H1 (cell line): Measurements from ENCODE around the gene DYNC1I1. TPM values are rescaled to one million over a fixed set of nuclear protein-coding genes. Genes with fewer than 3 reads are reported as not detected.

ENCODE experiments used
- CTCF ChIA-PET: fragments of 300-600 bp; sonication (Branson Sonifier 250); formaldehyde crosslinking; loops from one replicate; lab custom pipeline; 2021; ENCODE audit not compliant: partially characterized antibody; lab: Charles Lee
- POLR2A ChIA-PET: fragments of 300-600 bp; sonication (Branson Sonifier 250); formaldehyde crosslinking; loops from one replicate; lab custom pipeline; 2021; ENCODE audit warnings: inconsistent platforms; ENCODE audit not compliant: partially characterized antibody; lab: Charles Lee
- DNase-seq, 2 experiments: peaks; one replicate each; pipeline versions ENCODE4 v3.0.0 to v3.0.0-alpha.2; 2010 to 2022; ENCODE audit warnings: low spot score in 2 of 2, low read depth in 1 of 2, mixed read lengths in 1 of 2
- FAIRE-seq: peaks from 2 replicates; lab custom pipeline; 2011; peaks lifted over from hg19 to GRCh38; lab: Jason Lieb, UNC
- H2AFZ ChIP-seq: 2 replicates; pipeline ENCODE4 v1.8.1; 2012; ENCODE audit warnings: low read length, inconsistent platforms
- H2AK5ac ChIP-seq: 2 replicates; pipeline ENCODE4 v1.6.1; 2013; ENCODE audit warnings: low read depth, low read length
- H2BK120ac ChIP-seq: replicated peaks from 2 replicates; pipeline ENCODE3; 2013; ENCODE audit warnings: low read depth, low read length, inconsistent platforms
- H2BK12ac ChIP-seq: 2 replicates; pipeline ENCODE4 v1.6.1; 2013; ENCODE audit warnings: low read depth, low read length
- H2BK15ac ChIP-seq: 2 replicates; pipeline ENCODE4 v1.6.1; 2013; ENCODE audit warnings: low read length
- H2BK20ac ChIP-seq: 2 replicates; pipeline ENCODE4 v1.6.1; 2013; ENCODE audit warnings: low read length
- H2BK5ac ChIP-seq: 2 replicates; pipeline ENCODE4 v1.6.1; 2013; ENCODE audit warnings: low read depth, low read length
- H3K14ac ChIP-seq: 2 replicates; pipeline ENCODE4 v1.6.1; 2013; ENCODE audit warnings: inconsistent platforms; ENCODE audit not compliant: insufficient read length
- H3K18ac ChIP-seq: 2 replicates; pipeline ENCODE4 v1.6.1; 2013; ENCODE audit warnings: low read length; ENCODE audit errors: extremely low read depth
- H3K23ac ChIP-seq: 2 replicates; pipeline ENCODE4 v1.6.1; 2013; ENCODE audit warnings: inconsistent platforms; ENCODE audit not compliant: insufficient read length
- H3K23me2 ChIP-seq: 2 replicates; pipeline ENCODE4 v1.6.1; 2013; ENCODE audit warnings: low read depth, low read length
- H3K27ac ChIP-seq: 2 replicates; pipeline ENCODE4 v1.6.1; 2011; ENCODE audit warnings: low read depth, low read length, inconsistent platforms
- H3K27me3 ChIP-seq, 4 experiments: replicated peaks in 1 of 4; 1 replicate in 1 of 4; 2 replicates in 3 of 4; pipeline versions ENCODE4 v1.6.1 to v1.8.1; 2011 to 2013; ENCODE audit warnings: low read length in 3 of 4, mild to moderate bottlenecking in 3 of 4, inconsistent platforms in 2 of 4, mixed read lengths in 2 of 4, moderate library complexity in 1 of 4; ENCODE audit not compliant: control insufficient read depth in 3 of 4, insufficient read depth in 3 of 4; ENCODE audit errors: extremely low read depth in 1 of 4
- H3K36me3 ChIP-seq, 4 experiments: 2 replicates each; pipeline versions ENCODE4 v1.6.1 to v1.8.1; 2011 to 2013; ENCODE audit warnings: mild to moderate bottlenecking in 4 of 4, low read length in 3 of 4, moderate library complexity in 2 of 4, control low read depth in 1 of 4, inconsistent platforms in 1 of 4; ENCODE audit not compliant: insufficient read depth in 4 of 4, control insufficient read depth in 2 of 4
- H3K4ac ChIP-seq: replicated peaks from 2 replicates; pipeline ENCODE3; 2013; ENCODE audit warnings: low read length, low read depth, mixed read lengths, inconsistent platforms; ENCODE audit not compliant: insufficient read length
- H3K4me1 ChIP-seq, 4 experiments: replicated peaks in 1 of 4; 1 replicate in 1 of 4; 2 replicates in 3 of 4; pipeline versions ENCODE4 v1.6.1 to v1.8.1; 2011 to 2013; ENCODE audit warnings: low read length in 3 of 4, inconsistent platforms in 2 of 4, mixed read lengths in 1 of 4; ENCODE audit not compliant: insufficient read depth in 4 of 4, control insufficient read depth in 3 of 4
- H3K4me2 ChIP-seq, 2 experiments: 2 replicates each; pipeline versions ENCODE4 v1.6.1 to v1.8.1; 2011 to 2013; ENCODE audit warnings: low read depth in 2 of 2, low read length in 2 of 2, control low read depth in 1 of 2, inconsistent platforms in 1 of 2, mild to moderate bottlenecking in 1 of 2; ENCODE audit not compliant: insufficient read depth in 1 of 2
- H3K4me3 ChIP-seq, 4 experiments: fragments of 200-600, 300-600 bp in 1 of 4; sonication (generic), shearing (Covaris generic), sonication (Bioruptor Twin) in 1 of 4; 2 replicates each; pipeline versions ENCODE4 v1.5.1 to v1.8.1; 2011 to 2016; ENCODE audit warnings: low read length in 4 of 4, low read depth in 3 of 4, control low read depth in 2 of 4, inconsistent platforms in 2 of 4, mild to moderate bottlenecking in 2 of 4, mixed read lengths in 1 of 4, moderate library complexity in 1 of 4; ENCODE audit not compliant: insufficient read depth in 2 of 4; ENCODE audit errors: extremely low read depth in 1 of 4
- H3K56ac ChIP-seq: replicated peaks from 2 replicates; pipeline ENCODE3; 2013; ENCODE audit warnings: low read depth, mild to moderate bottlenecking, mixed read lengths, low read length, inconsistent platforms; ENCODE audit not compliant: insufficient read length
- H3K79me1 ChIP-seq: 2 replicates; pipeline ENCODE4 v1.6.1; 2013; ENCODE audit warnings: low read depth, low read length, control low read depth
- H3K79me2 ChIP-seq, 2 experiments: 2 replicates each; pipeline versions ENCODE4 v1.6.1 to v1.8.1; 2012 to 2013; ENCODE audit warnings: low read length in 2 of 2, mild to moderate bottlenecking in 2 of 2, inconsistent platforms in 1 of 2; ENCODE audit not compliant: insufficient read depth in 2 of 2, control insufficient read depth in 1 of 2
- H3K9ac ChIP-seq, 4 experiments: replicated peaks in 1 of 4; 1 replicate in 1 of 4; 2 replicates in 3 of 4; pipeline versions ENCODE4 v1.6.1 to v1.8.1; 2011 to 2013; ENCODE audit warnings: low read depth in 3 of 4, low read length in 3 of 4, control low read depth in 2 of 4, mild to moderate bottlenecking in 2 of 4, moderate library complexity in 2 of 4, inconsistent platforms in 1 of 4; ENCODE audit errors: extremely low read depth in 1 of 4
- H3K9me3 ChIP-seq, 2 experiments: 2 replicates each; pipeline versions ENCODE4 v1.6.1 to v1.8.1; 2012 to 2013; ENCODE audit warnings: mild to moderate bottlenecking in 2 of 2, moderate library complexity in 2 of 2, control low read depth in 1 of 2, inconsistent platforms in 1 of 2, low read depth in 1 of 2, low read length in 1 of 2, mixed read lengths in 1 of 2; ENCODE audit not compliant: insufficient read depth in 2 of 2
- H4K20me1 ChIP-seq, 2 experiments: replicated peaks in 1 of 2; 2 replicates each; pipeline versions ENCODE3 to v1.8.1; 2011 to 2013; ENCODE audit warnings: inconsistent platforms in 2 of 2, low read length in 2 of 2, mild to moderate bottlenecking in 1 of 2; ENCODE audit not compliant: insufficient read depth in 2 of 2, control insufficient read depth in 1 of 2
- H4K5ac ChIP-seq: 2 replicates; pipeline ENCODE4 v1.6.1; 2013; ENCODE audit warnings: low read length, low read depth, mixed read lengths, inconsistent platforms; ENCODE audit not compliant: insufficient read length
- H4K8ac ChIP-seq: 2 replicates; pipeline ENCODE4 v1.8.0; 2013; ENCODE audit warnings: mild to moderate bottlenecking, moderate library complexity, low read length, inconsistent platforms; ENCODE audit not compliant: insufficient read depth; ENCODE audit errors: extremely low read depth
- H4K91ac ChIP-seq: replicated peaks from 2 replicates; pipeline ENCODE3; 2013; ENCODE audit warnings: low read length, mixed read lengths, inconsistent platforms; ENCODE audit not compliant: insufficient read length
- CHD1 ChIP-seq: IDR thresholded peaks from 2 replicates; pipeline ENCODE4 v1.6.1; 2012; ENCODE audit warnings: low read depth, low read length, improper control_type of control experiment
- GTF2F1 ChIP-seq: IDR thresholded peaks from 2 replicates; pipeline ENCODE4 v1.6.1; 2012; ENCODE audit warnings: low read depth, low read length, improper control_type of control experiment, borderline replicate concordance
- KDM1A ChIP-seq: fragments of 200-600, 300-600 bp; sonication (generic); IDR thresholded peaks from 2 replicates; pipeline ENCODE4 v1.7.1; 2016; ENCODE audit warnings: mild to moderate bottlenecking, low read length, borderline replicate concordance
- KDM4A ChIP-seq: IDR thresholded peaks from one replicate; pipeline ENCODE4 v1.7.1; 2012; ENCODE audit warnings: low read depth, mild to moderate bottlenecking, moderate library complexity, low read length, inconsistent platforms; ENCODE audit not compliant: severe bottlenecking
- NRF1 ChIP-seq: IDR thresholded peaks from 2 replicates; pipeline ENCODE4 v1.6.1; 2011; ENCODE audit warnings: mild to moderate bottlenecking, low read depth, low read length, improper control_type of control experiment
- PHF8 ChIP-seq: fragments of 200-600 bp; sonication (generic); conservative IDR thresholded peaks from 2 replicates; pipeline ENCODE4 v1.7.1; 2012; ENCODE audit warnings: low read depth, mild to moderate bottlenecking, inconsistent platforms, low read length, moderate library complexity
- POU5F1 ChIP-seq: IDR thresholded peaks from 2 replicates; pipeline ENCODE4 v1.6.1; 2011; ENCODE audit warnings: low read depth, mild to moderate bottlenecking, low read length, moderate library complexity
- RAD21 ChIP-seq, 2 experiments: IDR thresholded peaks in 1 of 2; conservative IDR thresholded peaks in 1 of 2; 2 replicates each; pipeline ENCODE4 v1.6.1; 2011; ENCODE audit warnings: low read depth in 2 of 2, low read length in 2 of 2, improper control_type of control experiment in 1 of 2, inconsistent platforms in 1 of 2, mild to moderate bottlenecking in 1 of 2, moderate library complexity in 1 of 2
- RBBP5 ChIP-seq: IDR thresholded peaks from 2 replicates; pipeline ENCODE4 v1.7.1; 2012; ENCODE audit warnings: low read depth, mild to moderate bottlenecking, inconsistent platforms, low read length, moderate library complexity, borderline replicate concordance
- SIN3A ChIP-seq, 2 experiments: IDR thresholded peaks in 1 of 2; conservative IDR thresholded peaks in 1 of 2; 2 replicates each; pipeline ENCODE4 v1.6.1; 2011 to 2012; ENCODE audit warnings: low read length in 2 of 2, improper control_type of control experiment in 1 of 2, low read depth in 1 of 2, mild to moderate bottlenecking in 1 of 2
- SP1 ChIP-seq: IDR thresholded peaks from 2 replicates; pipeline ENCODE4 v1.6.1; 2011; ENCODE audit warnings: low read depth, low read length
- SP4 ChIP-seq: IDR thresholded peaks from 2 replicates; pipeline ENCODE4 v1.6.1; 2012; ENCODE audit warnings: low read length, inconsistent platforms
- TAF1 ChIP-seq: IDR thresholded peaks from 2 replicates; pipeline ENCODE4 v1.6.1; 2011; ENCODE audit warnings: mild to moderate bottlenecking, low read depth, low read length
- WGBS, 2 experiments: shearing (Covaris generic) in 1 of 2; methylation state at CpG; one replicate each; pipeline versions ENCODE4 v1.1.6 to v1.1.7; 2013 to 2015; ENCODE audit warnings: low lambda C conversion rate in 2 of 2, mixed read lengths in 2 of 2, inconsistent platforms in 1 of 2, low coverage in 1 of 2, missing lambda C conversion rate in 1 of 2; ENCODE audit not compliant: insufficient replicate concordance in 2 of 2, insufficient coverage in 1 of 2, insufficient read length in 1 of 2; ENCODE audit errors: extremely low coverage in 1 of 2, missing lambda C conversion rate in 1 of 2; 5-methylcytosine and 5-hydroxymethylcytosine counted together
- polyA plus RNA-seq, 7 experiments: library from polyadenylated mRNA; depleted of rRNA in 3 of 7; stranded (reverse) in 5 of 7; unstranded in 2 of 7; fragments of >200 nt in 5 of 7; fragments of 200-250 nt in 2 of 7; gene quantifications; 1 replicate in 5 of 7; 2 replicates in 1 of 7; 4 replicates in 1 of 7; pipeline versions ENCODE4 v1.2.1 to v1.2.3, GENCODE V29; 2011 to 2013; ENCODE audit warnings: missing spikeins in 2 of 7, mixed read lengths in 2 of 7
- total RNA-seq: library from RNA; stranded (reverse); fragmentation: NEBNext Ultra II Directional; extraction: Animal tissue kit (Norgen Biotek cat#: 25700); gene quantifications from 2 replicates; pipeline ENCODE4 v1.2.1, GENCODE V29; 2021
- TF ChIP-seq, protein P1 (sequence below): IDR thresholded peaks from 2 replicates; pipeline ENCODE4 v1.6.1; 2011; ENCODE audit warnings: low read length, improper control_type of control experiment

The DYNC1I1 gene
- total and polyA plus RNA-seq, 2 of the 8 experiments (the other 6 are each of a cell fraction or from before 2014, with no cell fraction given), result 0.45 to 0.58 TPM

DNA sequence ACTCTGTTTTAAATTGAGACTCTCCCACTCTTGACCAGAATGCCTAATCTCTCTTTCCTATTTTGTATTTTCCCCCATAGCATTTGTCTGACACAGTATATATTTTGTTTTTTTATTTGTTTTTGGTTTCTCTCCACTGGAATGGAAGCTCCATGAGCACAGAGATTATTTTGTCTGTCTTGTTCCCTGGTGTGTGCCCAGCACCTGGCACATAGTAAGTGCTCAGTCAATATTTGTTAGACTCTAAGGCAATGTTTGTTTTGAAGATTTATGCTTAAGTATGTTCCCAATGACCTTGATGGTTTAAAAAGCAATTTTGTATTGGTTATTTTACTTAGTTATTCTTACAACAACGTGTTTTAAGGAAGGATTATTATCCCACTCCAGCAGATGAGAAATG is 201.8 kb downstream of the DYNC1I1 start:
- H3K14ac ChIP-seq, result no peak overlapping the region
- POLR2A ChIA-PET, result no interaction called here
- no peak overlapping the region for H2AK5ac ChIP-seq
- H3K79me2 ChIP-seq, result no peaks in the 10 kb centered on the region
- H3K79me1 ChIP-seq, result no peaks in the 10 kb centered on the region
- no peak for DNase-seq
- H4K20me1 ChIP-seq, result no peaks in the 10 kb centered on the region
- no peaks in the 10 kb centered on the region for H3K27me3 ChIP-seq
- no peaks in the 10 kb centered on the region for H3K36me3 ChIP-seq
- no peak overlapping the region for H4K8ac ChIP-seq
- H2BK5ac ChIP-seq, result no peak overlapping the region
- no peak overlapping the region for H3K27ac ChIP-seq
- no peak overlapping the region for H2BK15ac ChIP-seq
- H3K9me3 ChIP-seq, result no peaks in the 10 kb centered on the region
- no peak overlapping the region for H2BK12ac ChIP-seq
- 94% methylated on average over 1 of the region's 1 CpG; no CpG with 5 or more reads in 1 of the 2 experiments for WGBS, 2 experiments
- no peak overlapping the region for H3K23ac ChIP-seq
- H3K4me2 ChIP-seq, result no peak overlapping the region
- no peak overlapping the region for H2BK120ac ChIP-seq
- H3K4me1 ChIP-seq, result 0 out of 7 replicates have a peak, but pooled peaks cover 0 to 2% (median 0%) of the 10 kb centered on the region in 4 experiments
- CTCF ChIA-PET, result no interaction called here
- H4K5ac ChIP-seq, result no peak overlapping the region
- H3K23me2 ChIP-seq, result no peaks in the 10 kb centered on the region
- no peak overlapping the region for H4K91ac ChIP-seq
- H3K9ac ChIP-seq, result no peak overlapping the region
- H3K56ac ChIP-seq, result no peak overlapping the region
- H3K18ac ChIP-seq, result no peak overlapping the region
- H3K4ac ChIP-seq, result no peak overlapping the region
- no peak for FAIRE-seq
- H2BK20ac ChIP-seq, result no peak overlapping the region
- no peak overlapping the region for H2AFZ ChIP-seq
- H3K4me3 ChIP-seq, result no peak overlapping the region
- no peak for TF ChIP-seq CHD1
- no peak for TF ChIP-seq TAF1
- TF ChIP-seq PHF8, result no peak
- TF ChIP-seq GTF2F1, result no peak
- TF ChIP-seq KDM1A, result no peak
- no peak for TF ChIP-seq RBBP5
- TF ChIP-seq, protein P1, sequence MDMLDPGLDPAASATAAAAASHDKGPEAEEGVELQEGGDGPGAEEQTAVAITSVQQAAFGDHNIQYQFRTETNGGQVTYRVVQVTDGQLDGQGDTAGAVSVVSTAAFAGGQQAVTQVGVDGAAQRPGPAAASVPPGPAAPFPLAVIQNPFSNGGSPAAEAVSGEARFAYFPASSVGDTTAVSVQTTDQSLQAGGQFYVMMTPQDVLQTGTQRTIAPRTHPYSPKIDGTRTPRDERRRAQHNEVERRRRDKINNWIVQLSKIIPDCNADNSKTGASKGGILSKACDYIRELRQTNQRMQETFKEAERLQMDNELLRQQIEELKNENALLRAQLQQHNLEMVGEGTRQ, result no peak
- TF ChIP-seq KDM4A, result no peak
- TF ChIP-seq SP1, result no peak
- no peak for TF ChIP-seq SIN3A (conservative IDR thresholded peaks at IDR 0.05 in 1 of 2, IDR thresholded peaks at IDR 0.05 in 1 of 2; ENCODE audit: low read depth in 1 of 2, low read length in 2 of 2)
- no peak for TF ChIP-seq NRF1
- TF ChIP-seq RAD21 (IDR thresholded peaks at IDR 0.05 in 1 of 2, conservative IDR thresholded peaks at IDR 0.05 in 1 of 2; ENCODE audit: low read depth in 2 of 2, low read length in 2 of 2), result no peak
- TF ChIP-seq SP4, result no peak
- TF ChIP-seq POU5F1, result no peak
